HCT116 (cell line): ENCODE results near the gene GPR171. TPM values are rescaled to one million over a fixed set of nuclear protein-coding genes. Genes with fewer than 3 reads are reported as not detected.

ENCODE experiments used
- ATAC-seq: fragments of 200-7000 bp; cut with Tn5 transposase; 2 replicates; pipeline ENCODE4 v1.9.1; 2020; ENCODE audit warnings: mild to moderate bottlenecking, moderate library complexity
- BruUV-seq: library from RNA; stranded (reverse); fragments of 400-500 nt; replicated peaks from 2 replicates; lab custom pipeline; 2021; lab: Mats Ljungman, UMichigan
- CTCF ChIA-PET: fragments of 300-600 bp; sonication (Branson Sonifier 250); formaldehyde crosslinking; loops from one replicate; lab custom pipeline; 2021; ENCODE audit warnings: antibody characterized with exemption; lab: Charles Lee
- POLR2A ChIA-PET: fragments of 300-600, 350-600 bp; sonication (Branson Sonifier 250); formaldehyde crosslinking; loops from one replicate; lab custom pipeline; 2021; ENCODE audit warnings: antibody characterized with exemption; lab: Charles Lee
- RAD21 ChIA-PET, 2 experiments: fragments of 300-600 bp; sonication (Branson Sonifier 250); formaldehyde crosslinking; loops; one replicate each; lab custom pipeline; 2023; ENCODE audit warnings: low total read pairs in 2 of 2; ENCODE audit not compliant: uncharacterized antibody in 2 of 2, unreplicated experiment in 2 of 2, low non-redundant PET in 1 of 2; lab: Charles Lee
- DNase-seq: peaks from one replicate; pipeline ENCODE4 v3.0.0-alpha.2; 2010; ENCODE audit warnings: low read depth, low spot score
- H2AFZ ChIP-seq: fragments of 200-600 bp; shearing (Covaris generic), sonication (generic); 2 replicates; pipeline ENCODE4 v1.6.1; 2017; ENCODE audit warnings: low read depth, mixed run types, mixed read lengths, antibody characterized with exemption, low read length; ENCODE audit not compliant: poor library complexity, severe bottlenecking
- H3K27ac ChIP-seq: 2 replicates; pipeline ENCODE4 v1.5.1; 2012; ENCODE audit warnings: low read depth, low read length
- H3K27me3 ChIP-seq: fragments of 200-600 bp; sonication (generic); 2 replicates; pipeline ENCODE4 v1.6.1; 2016; ENCODE audit warnings: mixed run types, low read length, mixed read lengths; ENCODE audit not compliant: insufficient read depth
- H3K36me3 ChIP-seq, 2 experiments: fragments of 200-500 bp in 1 of 2; fragments of 200-600 bp in 1 of 2; sonication (Bioruptor generic) in 1 of 2; sonication (generic) in 1 of 2; 2 replicates each; pipeline versions ENCODE4 v1.5.1 to v1.6.1; 2014 to 2016; ENCODE audit warnings: low read length in 2 of 2, inconsistent platforms in 1 of 2, mixed read lengths in 1 of 2, mixed run types in 1 of 2; ENCODE audit not compliant: insufficient read depth in 2 of 2, control insufficient read depth in 1 of 2
- H3K4me1 ChIP-seq, 2 experiments: fragments of 200-600 bp in 1 of 2; sonication (generic) in 1 of 2; 2 replicates each; pipeline versions ENCODE4 v1.5.1 to v1.6.1; 2012 to 2017; ENCODE audit warnings: low read length in 2 of 2, inconsistent platforms in 1 of 2, mild to moderate bottlenecking in 1 of 2, mixed read lengths in 1 of 2, mixed run types in 1 of 2, moderate library complexity in 1 of 2; ENCODE audit not compliant: insufficient read depth in 2 of 2, control insufficient read depth in 1 of 2
- H3K4me2 ChIP-seq: fragments of 200-600 bp; sonication (generic); 2 replicates; pipeline ENCODE4 v1.6.1; 2017; ENCODE audit warnings: mixed run types, low read length, mixed read lengths
- H3K4me3 ChIP-seq, 2 experiments: fragments of 200-600 bp in 1 of 2; sonication (generic) in 1 of 2; replicated peaks in 1 of 2; 2 replicates each; pipeline ENCODE4 v1.5.1; 2011 to 2016; ENCODE audit warnings: low read length in 2 of 2, control low read depth in 1 of 2, low read depth in 1 of 2, mild to moderate bottlenecking in 1 of 2, mixed read lengths in 1 of 2, mixed run types in 1 of 2
- H3K79me2 ChIP-seq: fragments of 200-600 bp; sonication (generic); 2 replicates; pipeline ENCODE4 v1.6.1; 2017; ENCODE audit warnings: mild to moderate bottlenecking, mixed run types, low read length, moderate library complexity, mixed read lengths; ENCODE audit not compliant: insufficient read depth
- H3K9ac ChIP-seq: fragments of 200-600 bp; sonication (generic); 2 replicates; pipeline ENCODE4 v1.6.1; 2016; ENCODE audit warnings: low read length, mixed read lengths
- H3K9me2 ChIP-seq: fragments of 200-600 bp; sonication (generic), shearing (Covaris generic); 2 replicates; pipeline ENCODE4 v1.6.1; 2017; ENCODE audit warnings: mixed run types, mild to moderate bottlenecking, moderate library complexity; ENCODE audit not compliant: insufficient read depth
- H3K9me3 ChIP-seq, 2 experiments: fragments of 200-500 bp in 1 of 2; fragments of 200-600 bp in 1 of 2; sonication (Bioruptor generic) in 1 of 2; sonication (generic) in 1 of 2; 2 replicates each; pipeline ENCODE4 v1.6.1; 2014 to 2017; ENCODE audit warnings: low read length in 2 of 2, mixed read lengths in 2 of 2, inconsistent platforms in 1 of 2, low read depth in 1 of 2, mild to moderate bottlenecking in 1 of 2, mixed run types in 1 of 2, moderate library complexity in 1 of 2; ENCODE audit not compliant: control insufficient read depth in 1 of 2, insufficient read depth in 1 of 2
- H4K20me1 ChIP-seq: fragments of 200-600 bp; sonication (generic), shearing (Covaris generic); 2 replicates; pipeline ENCODE4 v1.6.1; 2017; ENCODE audit warnings: mixed run types, mild to moderate bottlenecking, moderate library complexity; ENCODE audit not compliant: insufficient read depth
- CBX3 ChIP-seq: IDR thresholded peaks from 2 replicates; pipeline ENCODE4 v1.6.1; 2012; ENCODE audit warnings: low read depth
- ELF1 ChIP-seq: IDR thresholded peaks from 2 replicates; pipeline ENCODE4 v1.6.1; 2012; ENCODE audit warnings: low read depth, borderline replicate concordance
- POLR2A ChIP-seq: IDR thresholded peaks from 2 replicates; pipeline ENCODE4 v1.7.0; 2011; ENCODE audit warnings: borderline replicate concordance; ENCODE audit not compliant: insufficient read depth, insufficient read length; ENCODE audit errors: extremely low read depth
- SIN3A ChIP-seq: IDR thresholded peaks from 2 replicates; pipeline ENCODE4 v1.6.1; 2012; ENCODE audit warnings: low read depth
- TCF7L2 ChIP-seq: IDR thresholded peaks from 2 replicates; pipeline ENCODE4 v1.7.0; 2011; ENCODE audit warnings: borderline replicate concordance, inconsistent platforms; ENCODE audit not compliant: insufficient read depth, insufficient read length; ENCODE audit errors: extremely low read depth
- YY1 ChIP-seq: IDR thresholded peaks from 2 replicates; pipeline ENCODE4 v1.6.1; 2011; ENCODE audit warnings: low read length, low read depth, moderate library complexity, mild to moderate bottlenecking; ENCODE audit not compliant: insufficient replicate concordance; ENCODE audit errors: extremely low read depth
- intact Hi-C: fragments of 100-400 bp; cut with micrococcal nuclease; formaldehyde crosslinking; loops from 2 replicates; pipeline ENCODE4 v1.10.0; 2022
- total RNA-seq: library from RNA; stranded (reverse); gene quantifications from one replicate; pipeline ENCODE4 v1.2.1, GENCODE V29; 2021; ENCODE audit not compliant: unreplicated experiment
- TF ChIP-seq, protein P1 (sequence below): IDR thresholded peaks from 2 replicates; pipeline ENCODE4 v1.6.1; 2012
- TF ChIP-seq, protein P2 (sequence below): IDR thresholded peaks from 2 replicates; pipeline ENCODE4 v1.6.1; 2012; ENCODE audit warnings: low read depth
- TF ChIP-seq, protein P3 (sequence below), 3 experiments: fragments of 200-600 bp in 1 of 3; sonication (generic) in 1 of 3; IDR thresholded peaks in 2 of 3; conservative IDR thresholded peaks in 1 of 3; 2 replicates each; pipeline ENCODE4 v1.5.1; 2012 to 2017; ENCODE audit warnings: low read depth in 2 of 3, low read length in 2 of 3, antibody characterized with exemption in 1 of 3, borderline replicate concordance in 1 of 3, control low read depth in 1 of 3, mild to moderate bottlenecking in 1 of 3, mixed read lengths in 1 of 3, mixed run types in 1 of 3, moderate library complexity in 1 of 3; ENCODE audit not compliant: insufficient read depth in 1 of 3

GPR171 gene
- total RNA-seq, 1 experiment from 2014 or later, result not detected

DNA sequence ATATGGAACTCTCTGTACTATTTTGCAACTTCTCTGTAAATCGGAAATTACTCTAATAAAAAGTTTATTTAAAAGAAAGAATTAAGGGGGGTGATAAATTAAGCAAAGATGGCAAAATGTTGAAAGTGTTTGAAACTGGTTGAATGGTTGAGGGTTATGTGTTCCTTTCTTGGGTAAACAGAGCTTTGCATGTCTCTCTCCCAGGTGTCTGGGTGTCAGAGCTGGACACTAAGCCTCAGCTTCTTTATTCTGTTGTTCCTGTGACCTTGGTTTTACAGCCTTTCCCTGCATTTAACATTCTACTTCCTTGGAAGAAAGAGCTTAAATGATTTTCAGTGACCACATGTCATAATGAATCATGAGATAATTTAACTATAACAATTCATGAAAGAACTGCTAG is 7.2 kb downstream of the GPR171 start:
- H3K27ac ChIP-seq, result no peak overlapping the region
- RAD21 ChIA-PET, result no interaction called here
- H3K9me2 ChIP-seq, result 0 out of 2 replicates have a peak, but pooled peaks cover 3% of the 10 kb centered on the region
- H3K79me2 ChIP-seq, result no peaks in the 10 kb centered on the region
- BruUV-seq, result no TSS peak
- ATAC-seq (no peak), DNase-seq (no peak)
- no peaks in the 10 kb centered on the region for H3K4me1 ChIP-seq
- no peaks in the 10 kb centered on the region for H3K27me3 ChIP-seq
- POLR2A ChIA-PET, result interaction anchor here (0.6 kb wide), 1 partner anchor 99 kb away, joined by 4 read pairs; no protein-coding TSS in a partner anchor
- no peak overlapping the region for H2AFZ ChIP-seq
- H3K4me3 ChIP-seq, result no peak overlapping the region
- H3K36me3 ChIP-seq, result no peaks in the 10 kb centered on the region
- intact Hi-C loops, result no loop called here
- CTCF ChIA-PET, result no interaction called here
- H3K9me3 ChIP-seq, result no peaks in the 10 kb centered on the region
- H3K4me2 ChIP-seq, result no peak overlapping the region
- no peaks in the 10 kb centered on the region for H4K20me1 ChIP-seq
- H3K9ac ChIP-seq, result no peak overlapping the region
- no peak for TF ChIP-seq YY1
- no peak for TF ChIP-seq TCF7L2

DNA sequence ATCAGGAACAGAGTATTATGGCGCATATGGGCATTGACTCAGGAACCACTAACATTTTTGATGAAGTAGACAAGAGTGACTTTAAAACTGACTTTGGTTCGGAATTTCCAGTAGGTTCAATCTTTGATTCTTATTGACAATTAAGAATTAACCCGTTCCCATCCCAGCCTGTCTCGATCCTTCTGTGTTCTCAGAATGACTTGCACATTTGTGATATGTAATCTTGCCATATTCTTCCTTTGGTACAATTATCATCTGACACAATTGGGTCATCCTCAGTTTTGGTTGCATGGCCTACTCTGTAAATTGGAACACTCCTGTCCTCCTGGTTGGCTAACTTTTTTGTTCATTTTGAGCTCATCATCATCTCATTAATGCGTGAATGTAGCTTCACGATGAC is 10.5 kb downstream of the GPR171 start:
- RAD21 ChIA-PET, result no interaction called here
- H4K20me1 ChIP-seq, result no peaks in the 10 kb centered on the region
- no TSS peak for BruUV-seq
- DNase-seq (no peak), ATAC-seq (no peak)
- POLR2A ChIA-PET, result no interaction called here
- H3K27me3 ChIP-seq, result no peaks in the 10 kb centered on the region
- TF ChIP-seq, protein P1, sequence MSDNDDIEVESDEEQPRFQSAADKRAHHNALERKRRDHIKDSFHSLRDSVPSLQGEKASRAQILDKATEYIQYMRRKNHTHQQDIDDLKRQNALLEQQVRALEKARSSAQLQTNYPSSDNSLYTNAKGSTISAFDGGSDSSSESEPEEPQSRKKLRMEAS, result no peak
- TF ChIP-seq, protein P2, sequence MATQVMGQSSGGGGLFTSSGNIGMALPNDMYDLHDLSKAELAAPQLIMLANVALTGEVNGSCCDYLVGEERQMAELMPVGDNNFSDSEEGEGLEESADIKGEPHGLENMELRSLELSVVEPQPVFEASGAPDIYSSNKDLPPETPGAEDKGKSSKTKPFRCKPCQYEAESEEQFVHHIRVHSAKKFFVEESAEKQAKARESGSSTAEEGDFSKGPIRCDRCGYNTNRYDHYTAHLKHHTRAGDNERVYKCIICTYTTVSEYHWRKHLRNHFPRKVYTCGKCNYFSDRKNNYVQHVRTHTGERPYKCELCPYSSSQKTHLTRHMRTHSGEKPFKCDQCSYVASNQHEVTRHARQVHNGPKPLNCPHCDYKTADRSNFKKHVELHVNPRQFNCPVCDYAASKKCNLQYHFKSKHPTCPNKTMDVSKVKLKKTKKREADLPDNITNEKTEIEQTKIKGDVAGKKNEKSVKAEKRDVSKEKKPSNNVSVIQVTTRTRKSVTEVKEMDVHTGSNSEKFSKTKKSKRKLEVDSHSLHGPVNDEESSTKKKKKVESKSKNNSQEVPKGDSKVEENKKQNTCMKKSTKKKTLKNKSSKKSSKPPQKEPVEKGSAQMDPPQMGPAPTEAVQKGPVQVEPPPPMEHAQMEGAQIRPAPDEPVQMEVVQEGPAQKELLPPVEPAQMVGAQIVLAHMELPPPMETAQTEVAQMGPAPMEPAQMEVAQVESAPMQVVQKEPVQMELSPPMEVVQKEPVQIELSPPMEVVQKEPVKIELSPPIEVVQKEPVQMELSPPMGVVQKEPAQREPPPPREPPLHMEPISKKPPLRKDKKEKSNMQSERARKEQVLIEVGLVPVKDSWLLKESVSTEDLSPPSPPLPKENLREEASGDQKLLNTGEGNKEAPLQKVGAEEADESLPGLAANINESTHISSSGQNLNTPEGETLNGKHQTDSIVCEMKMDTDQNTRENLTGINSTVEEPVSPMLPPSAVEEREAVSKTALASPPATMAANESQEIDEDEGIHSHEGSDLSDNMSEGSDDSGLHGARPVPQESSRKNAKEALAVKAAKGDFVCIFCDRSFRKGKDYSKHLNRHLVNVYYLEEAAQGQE, result no peak
- TF ChIP-seq POLR2A (no peak), ELF1 (no peak), CBX3 (no peak), SIN3A (no peak)
- TF ChIP-seq, protein P3, sequence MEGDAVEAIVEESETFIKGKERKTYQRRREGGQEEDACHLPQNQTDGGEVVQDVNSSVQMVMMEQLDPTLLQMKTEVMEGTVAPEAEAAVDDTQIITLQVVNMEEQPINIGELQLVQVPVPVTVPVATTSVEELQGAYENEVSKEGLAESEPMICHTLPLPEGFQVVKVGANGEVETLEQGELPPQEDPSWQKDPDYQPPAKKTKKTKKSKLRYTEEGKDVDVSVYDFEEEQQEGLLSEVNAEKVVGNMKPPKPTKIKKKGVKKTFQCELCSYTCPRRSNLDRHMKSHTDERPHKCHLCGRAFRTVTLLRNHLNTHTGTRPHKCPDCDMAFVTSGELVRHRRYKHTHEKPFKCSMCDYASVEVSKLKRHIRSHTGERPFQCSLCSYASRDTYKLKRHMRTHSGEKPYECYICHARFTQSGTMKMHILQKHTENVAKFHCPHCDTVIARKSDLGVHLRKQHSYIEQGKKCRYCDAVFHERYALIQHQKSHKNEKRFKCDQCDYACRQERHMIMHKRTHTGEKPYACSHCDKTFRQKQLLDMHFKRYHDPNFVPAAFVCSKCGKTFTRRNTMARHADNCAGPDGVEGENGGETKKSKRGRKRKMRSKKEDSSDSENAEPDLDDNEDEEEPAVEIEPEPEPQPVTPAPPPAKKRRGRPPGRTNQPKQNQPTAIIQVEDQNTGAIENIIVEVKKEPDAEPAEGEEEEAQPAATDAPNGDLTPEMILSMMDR (IDR thresholded peaks at IDR 0.05 in 2 of 3, conservative IDR thresholded peaks at IDR 0.05 in 1 of 3; ENCODE audit: borderline replicate concordance in 1 of 3, insufficient read depth in 1 of 3, low read depth in 2 of 3, low read length in 2 of 3), result no peak
- no peaks in the 10 kb centered on the region for H3K36me3 ChIP-seq
- no peak overlapping the region for H2AFZ ChIP-seq
- H3K9me2 ChIP-seq, result no peaks in the 10 kb centered on the region
- no peaks in the 10 kb centered on the region for H3K9me3 ChIP-seq
- intact Hi-C loops, result no loop called here
- no peak overlapping the region for H3K4me3 ChIP-seq
- H3K9ac ChIP-seq, result no peak overlapping the region
- H3K4me2 ChIP-seq, result no peak overlapping the region
- no peaks in the 10 kb centered on the region for H3K4me1 ChIP-seq
- H3K79me2 ChIP-seq, result no peaks in the 10 kb centered on the region
- CTCF ChIA-PET, result no interaction called here
- no peak overlapping the region for H3K27ac ChIP-seq
